Trophoblast cell (in vitro differentiated cells and primary cell): Measurements from ENCODE around the gene TTYH1.

Source experiments
- DNase-seq, 2 donors: peaks; one replicate each; pipeline ENCODE4 v3.0.0-alpha.2; 2016
- H2AFZ ChIP-seq: 2 replicates; pipeline ENCODE4 v1.6.1; 2013; ENCODE audit warnings: low read length, moderate library complexity, mild to moderate bottlenecking; ENCODE audit not compliant: insufficient read depth, poor library complexity
- H2AK5ac ChIP-seq: 2 replicates; pipeline ENCODE4 v1.6.1; 2013; ENCODE audit warnings: mild to moderate bottlenecking, low read length
- H2BK120ac ChIP-seq: 2 replicates; pipeline ENCODE4 v1.6.1; 2013; ENCODE audit warnings: low read length, mild to moderate bottlenecking, moderate library complexity; ENCODE audit not compliant: insufficient read depth, poor library complexity
- H2BK12ac ChIP-seq: 2 replicates; pipeline ENCODE4 v1.6.1; 2013; ENCODE audit warnings: mild to moderate bottlenecking, low read length, moderate library complexity
- H2BK5ac ChIP-seq: 2 replicates; pipeline ENCODE4 v1.6.1; 2013; ENCODE audit warnings: low read length, low read depth, moderate library complexity, mild to moderate bottlenecking; ENCODE audit not compliant: poor library complexity
- H3K14ac ChIP-seq: 2 replicates; pipeline ENCODE4 v1.6.1; 2013; ENCODE audit warnings: mild to moderate bottlenecking, low read length
- H3K18ac ChIP-seq: 2 replicates; pipeline ENCODE4 v1.6.1; 2013; ENCODE audit warnings: mild to moderate bottlenecking, low read length
- H3K23ac ChIP-seq: 2 replicates; pipeline ENCODE4 v1.6.1; 2013; ENCODE audit warnings: low read length
- H3K27ac ChIP-seq: 2 replicates; pipeline ENCODE4 v1.5.1; 2013; ENCODE audit warnings: low read depth, mild to moderate bottlenecking, inconsistent platforms, low read length, moderate library complexity
- H3K27me3 ChIP-seq: 2 replicates; pipeline ENCODE4 v1.6.1; 2013; ENCODE audit warnings: inconsistent platforms, mild to moderate bottlenecking, low read length, moderate library complexity; ENCODE audit not compliant: insufficient read depth
- H3K36me3 ChIP-seq, 2 experiments: 1 replicate in 1 of 2; 2 replicates in 1 of 2; pipeline ENCODE4 v1.6.1; 2013; ENCODE audit warnings: low read length in 2 of 2, mild to moderate bottlenecking in 2 of 2, moderate library complexity in 1 of 2; ENCODE audit not compliant: insufficient read depth in 2 of 2, control insufficient read depth in 1 of 2
- H3K4ac ChIP-seq: 2 replicates; pipeline ENCODE4 v1.6.1; 2013; ENCODE audit warnings: low read depth, mild to moderate bottlenecking, low read length, moderate library complexity
- H3K4me1 ChIP-seq, 2 experiments: 1 replicate in 1 of 2; 2 replicates in 1 of 2; pipeline ENCODE4 v1.6.1; 2013; ENCODE audit warnings: low read length in 2 of 2, mild to moderate bottlenecking in 2 of 2, moderate library complexity in 1 of 2; ENCODE audit not compliant: insufficient read depth in 2 of 2, control insufficient read depth in 1 of 2
- H3K4me2 ChIP-seq: 2 replicates; pipeline ENCODE4 v1.6.1; 2013; ENCODE audit warnings: inconsistent platforms, mild to moderate bottlenecking, low read length, moderate library complexity
- H3K4me3 ChIP-seq: 2 replicates; pipeline ENCODE4 v1.5.1; 2013; ENCODE audit warnings: mild to moderate bottlenecking, low read depth, low read length, inconsistent platforms
- H3K79me1 ChIP-seq: one replicate; pipeline ENCODE4 v1.6.1; 2013; ENCODE audit warnings: low read length
- H3K79me2 ChIP-seq: 2 replicates; pipeline ENCODE4 v1.6.1; 2013; ENCODE audit warnings: low read length, mild to moderate bottlenecking; ENCODE audit not compliant: control insufficient read depth, insufficient read depth, poor library complexity
- H3K9ac ChIP-seq: 2 replicates; pipeline ENCODE4 v1.6.1; 2013; ENCODE audit warnings: mild to moderate bottlenecking, low read length
- H3K9me3 ChIP-seq: 2 replicates; pipeline ENCODE4 v1.6.1; 2013; ENCODE audit warnings: low read depth, mild to moderate bottlenecking, control low read depth, inconsistent platforms, low read length; ENCODE audit not compliant: insufficient read depth
- H4K12ac ChIP-seq: 2 replicates; pipeline ENCODE4 v1.6.1; 2013; ENCODE audit warnings: low read depth, mild to moderate bottlenecking, low read length, moderate library complexity
- H4K8ac ChIP-seq: 2 replicates; pipeline ENCODE4 v1.6.1; 2013; ENCODE audit warnings: low read depth, mild to moderate bottlenecking, low read length, moderate library complexity
- H4K91ac ChIP-seq: one replicate; pipeline ENCODE4 v1.6.1; 2013; ENCODE audit warnings: low read depth, mild to moderate bottlenecking, low read length, moderate library complexity
- WGBS: extraction: QIAGEN DNeasy Blood & Tissue Kit; methylation state at CpG from one replicate; pipeline ENCODE4 v1.1.7; 2013; ENCODE audit warnings: missing lambda C conversion rate; ENCODE audit not compliant: insufficient read length, insufficient coverage; ENCODE audit errors: extremely low coverage; 5-methylcytosine and 5-hydroxymethylcytosine counted together

Gene TTYH1

GRCh38 chr19:54451331-54451871, 36.1 kb downstream of the TTYH1 start:
- no CpG with 5 or more reads among the region's 9 CpGs for WGBS

GRCh38 chr19:54451997-54452396, 36.7 kb downstream of the TTYH1 start:
- peaks cover 3 to 7% of the 10 kb centered on the region in 2 experiments for H3K4me1 ChIP-seq
- no peak overlapping the region for H3K18ac ChIP-seq
- H3K14ac ChIP-seq, result no peak overlapping the region
- H3K23ac ChIP-seq, result no peak overlapping the region
- H4K8ac ChIP-seq, result no peak overlapping the region
- peak overlapping the region; percentile 22 for H3K4ac ChIP-seq
- no peak overlapping the region for H2AK5ac ChIP-seq
- no peak overlapping the region for H2BK12ac ChIP-seq
- H3K79me1 ChIP-seq, result peaks cover 12% of the 10 kb centered on the region
- H3K4me3 ChIP-seq, result no peak overlapping the region
- H2AFZ ChIP-seq, result no peak overlapping the region
- no peak overlapping the region for H2BK120ac ChIP-seq
- H4K12ac ChIP-seq, result no peak overlapping the region
- peaks cover 22% of the 10 kb centered on the region for H3K79me2 ChIP-seq
- no peak overlapping the region for H3K4me2 ChIP-seq
- H2BK5ac ChIP-seq, result no peak overlapping the region
- WGBS, result no CpG with 5 or more reads among the region's 11 CpGs
- H3K27ac ChIP-seq, result no peak overlapping the region
- no peaks in the 10 kb centered on the region for H3K9me3 ChIP-seq
- no peak overlapping the region for H3K9ac ChIP-seq
- peaks cover 57 to 60% of the 10 kb centered on the region in 2 experiments for H3K36me3 ChIP-seq
- DNase-seq, result no peak
- H4K91ac ChIP-seq, result no peak overlapping the region
- no peaks in the 10 kb centered on the region for H3K27me3 ChIP-seq

More at GRCh38 chr19:54451331-54451871, 36.1 kb downstream of the TTYH1 start:
- no peak for DNase-seq
- Histone ChIP-seq H3K27ac (no peak overlapping the region), H3K9me3 (no peaks in the 10 kb centered on the region), H2BK12ac (no peak overlapping the region), H3K23ac (no peak overlapping the region), H2BK5ac (no peak overlapping the region), H3K36me3 (peaks cover 51 to 54% of the 10 kb centered on the region in 2 experiments), H3K4me3 (no peak overlapping the region), H3K4ac (peak overlapping the region; percentile 60), H2AK5ac (no peak overlapping the region), H2AFZ (no peak overlapping the region), H2BK120ac (no peak overlapping the region), H4K91ac (no peak overlapping the region), H3K4me2 (no peak overlapping the region), H3K4me1 (peaks cover 3 to 7% of the 10 kb centered on the region in 2 experiments), H3K27me3 (no peaks in the 10 kb centered on the region), H3K9ac (no peak overlapping the region), H4K12ac (no peak overlapping the region), H3K79me1 (peaks cover 12% of the 10 kb centered on the region), H3K18ac (peak overlapping the region; percentile 8), H4K8ac (no peak overlapping the region), H3K79me2 (peaks cover 22% of the 10 kb centered on the region), H3K14ac (no peak overlapping the region)

GRCh38 chr19:54452626-54453025, 37.4 kb downstream of the TTYH1 start:
- no peak overlapping the region for H2AFZ ChIP-seq
- no peaks in the 10 kb centered on the region for H3K27me3 ChIP-seq
- no peak overlapping the region for H4K8ac ChIP-seq
- H3K36me3 ChIP-seq, result peaks cover 63 to 66% of the 10 kb centered on the region in 2 experiments
- no peak overlapping the region for H2AK5ac ChIP-seq
- H3K9me3 ChIP-seq, result no peaks in the 10 kb centered on the region
- WGBS, result no CpG with 5 or more reads among the region's 11 CpGs
- peaks cover 22% of the 10 kb centered on the region for H3K79me2 ChIP-seq
- H3K14ac ChIP-seq, result no peak overlapping the region
- H3K18ac ChIP-seq, result peak overlapping the region; percentile 3
- H3K4me2 ChIP-seq, result no peak overlapping the region
- H3K23ac ChIP-seq, result no peak overlapping the region
- no peak overlapping the region for H2BK120ac ChIP-seq
- peaks cover 12% of the 10 kb centered on the region for H3K79me1 ChIP-seq
- peak overlapping the region; percentile 39 for H3K4me3 ChIP-seq
- no peak overlapping the region for H4K91ac ChIP-seq
- no peak overlapping the region for H3K27ac ChIP-seq
- H3K4me1 ChIP-seq, result peaks cover 3 to 7% of the 10 kb centered on the region in 2 experiments
- no peak for DNase-seq
- no peak overlapping the region for H2BK5ac ChIP-seq
- H4K12ac ChIP-seq, result no peak overlapping the region
- H3K4ac ChIP-seq, result peak overlapping the region; percentile 21
- H3K9ac ChIP-seq, result no peak overlapping the region
- no peak overlapping the region for H2BK12ac ChIP-seq

GRCh38 chr19:54453921-54454780, 38.9 kb downstream of the TTYH1 start:
- H4K8ac ChIP-seq, result no peak overlapping the region
- no CpG with 5 or more reads among the region's 31 CpGs for WGBS

More at GRCh38 chr19:54453921-54454780, 38.9 kb downstream of the TTYH1 start:
- Histone ChIP-seq H4K91ac (no peak overlapping the region), H3K36me3 (peaks cover 79 to 81% of the 10 kb centered on the region in 2 experiments), H3K79me1 (peaks cover 5% of the 10 kb centered on the region), H3K9ac (no peak overlapping the region), H4K12ac (no peak overlapping the region), H3K4me2 (no peak overlapping the region), H3K14ac (no peak overlapping the region), H3K27ac (no peak overlapping the region), H3K27me3 (no peaks in the 10 kb centered on the region), H2AFZ (no peak overlapping the region), H3K4me1 (peaks cover 3 to 7% of the 10 kb centered on the region in 2 experiments), H3K9me3 (no peaks in the 10 kb centered on the region), H2AK5ac (no peak overlapping the region), H3K23ac (no peak overlapping the region), H3K18ac (no peak overlapping the region), H3K4ac (peak overlapping the region; percentile 12), H2BK12ac (no peak overlapping the region), H2BK5ac (no peak overlapping the region), H3K79me2 (peaks cover 21% of the 10 kb centered on the region), H3K4me3 (no peak overlapping the region), H2BK120ac (no peak overlapping the region)
- no peak for DNase-seq
